Measurements from ENCODE around the gene OLIG1.

OLIG1 gene, protein sequence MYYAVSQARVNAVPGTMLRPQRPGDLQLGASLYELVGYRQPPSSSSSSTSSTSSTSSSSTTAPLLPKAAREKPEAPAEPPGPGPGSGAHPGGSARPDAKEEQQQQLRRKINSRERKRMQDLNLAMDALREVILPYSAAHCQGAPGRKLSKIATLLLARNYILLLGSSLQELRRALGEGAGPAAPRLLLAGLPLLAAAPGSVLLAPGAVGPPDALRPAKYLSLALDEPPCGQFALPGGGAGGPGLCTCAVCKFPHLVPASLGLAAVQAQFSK

DNA sequence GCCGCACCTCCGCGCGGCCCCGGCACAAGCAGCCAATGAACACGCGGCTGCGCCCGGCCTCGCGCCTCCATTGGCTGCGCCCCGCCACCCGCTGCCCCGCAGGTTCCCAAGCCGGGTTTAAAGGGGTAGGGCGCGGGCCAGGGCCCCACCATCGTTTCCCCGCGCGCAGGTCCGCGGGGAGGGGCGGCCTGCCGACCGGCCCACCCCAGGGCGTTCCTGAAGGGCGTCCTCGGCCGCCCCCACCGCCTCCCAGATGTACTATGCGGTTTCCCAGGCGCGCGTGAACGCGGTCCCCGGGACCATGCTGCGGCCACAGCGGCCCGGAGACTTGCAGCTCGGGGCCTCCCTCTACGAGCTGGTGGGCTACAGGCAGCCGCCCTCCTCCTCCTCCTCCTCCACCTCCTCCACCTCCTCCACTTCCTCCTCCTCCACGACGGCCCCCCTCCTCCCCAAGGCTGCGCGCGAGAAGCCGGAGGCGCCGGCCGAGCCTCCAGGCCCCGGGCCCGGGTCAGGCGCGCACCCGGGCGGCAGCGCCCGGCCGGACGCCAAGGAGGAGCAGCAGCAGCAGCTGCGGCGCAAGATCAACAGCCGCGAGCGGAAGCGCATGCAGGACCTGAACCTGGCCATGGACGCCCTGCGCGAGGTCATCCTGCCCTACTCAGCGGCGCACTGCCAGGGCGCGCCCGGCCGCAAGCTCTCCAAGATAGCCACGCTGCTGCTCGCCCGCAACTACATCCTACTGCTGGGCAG, at the start of gene OLIG1:
Gene OLIG1, plus strand, starts transcription at position 148 of the 750 bp plus-strand sequence. Its CDS starts 106 bp downstream, at position 254.
- DNase-seq: peak; percentile 16

DNA sequence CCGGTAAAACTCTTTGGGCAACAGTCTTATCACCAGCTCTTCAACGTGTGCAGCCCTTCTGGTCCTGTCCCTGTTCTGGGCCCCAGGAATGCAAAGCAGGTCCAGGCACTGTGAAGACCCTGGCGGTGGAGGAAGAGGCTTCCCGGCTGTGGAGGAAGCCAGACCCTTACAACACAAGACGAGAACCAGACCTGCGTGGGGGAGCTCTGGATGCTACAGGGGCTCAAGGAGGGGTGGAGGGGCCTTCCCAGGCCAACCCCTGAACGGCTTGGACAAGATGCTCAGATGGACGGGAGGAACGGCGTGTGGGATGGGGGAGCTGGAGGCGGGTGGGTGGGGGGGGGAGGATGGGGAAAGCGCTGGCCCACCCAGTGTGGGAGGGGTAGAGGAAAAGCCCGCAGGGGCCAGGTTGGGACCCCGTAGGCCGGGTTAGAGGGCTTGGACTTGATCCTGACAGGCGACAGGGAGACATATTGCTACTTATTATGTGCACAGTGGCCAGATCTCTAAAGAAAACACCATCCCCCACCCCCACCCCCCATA, 49.3 kb upstream of the OLIG1 start:
- DNase-seq: no peak

DNA sequence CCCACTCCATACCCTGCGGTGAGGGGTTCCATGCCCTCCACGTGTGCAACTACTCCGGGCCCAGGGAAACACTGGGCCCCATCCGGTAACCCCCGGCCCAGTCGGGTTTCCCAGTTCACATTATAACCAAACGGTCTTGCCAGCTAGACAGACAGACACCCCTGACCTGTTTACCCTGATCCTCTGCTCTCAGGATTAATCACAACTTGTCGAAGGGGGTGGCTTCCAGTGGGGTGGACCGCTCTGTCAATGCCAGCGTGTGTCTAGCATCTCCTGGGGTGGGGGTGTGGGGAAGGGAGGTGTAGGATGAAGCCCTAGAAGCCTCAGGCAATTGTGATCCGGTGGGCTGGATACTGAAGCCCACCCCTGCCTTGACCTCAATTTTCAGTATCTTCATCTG, 48.8 kb upstream of the OLIG1 start:
- DNase-seq: no peak

DNA sequence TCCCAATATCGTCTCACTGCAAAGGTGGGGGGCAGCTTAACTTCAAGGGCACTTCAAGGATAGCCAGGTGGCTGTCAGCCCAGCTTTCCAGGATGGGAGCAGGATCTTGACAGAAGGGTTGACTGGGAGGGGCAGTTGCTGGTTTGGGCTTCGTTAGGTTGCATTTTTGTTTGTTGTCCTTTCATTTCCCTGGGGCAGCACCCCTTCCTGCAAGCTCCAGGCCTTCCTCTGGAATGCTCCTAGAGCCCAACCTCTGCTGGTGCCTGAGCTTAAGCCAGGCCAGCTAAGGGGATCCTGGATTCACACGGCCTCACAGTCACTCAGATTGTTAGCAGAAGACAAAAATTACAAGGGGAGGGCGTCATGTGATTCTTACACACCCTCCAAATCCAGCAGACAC, 48.3 kb upstream of the OLIG1 start:
- DNase-seq: no peak

DNA sequence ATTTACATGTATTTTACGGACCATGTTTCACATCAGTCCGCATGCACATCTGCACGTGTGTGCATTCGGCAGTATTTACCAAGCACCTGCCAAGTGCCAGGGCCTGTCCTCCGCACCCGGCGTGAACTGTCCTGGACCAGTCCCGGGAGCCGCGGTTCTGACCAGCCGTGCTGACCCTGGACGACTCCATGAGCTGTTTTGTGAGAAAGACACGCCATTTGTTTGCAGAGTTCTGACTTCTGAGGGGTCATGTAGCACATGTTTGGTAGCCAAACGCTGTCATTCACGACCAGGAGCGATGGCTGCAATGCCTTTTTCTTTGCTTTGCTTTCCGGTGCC, 47.5 kb upstream of the OLIG1 start:
- no peak for DNase-seq

DNA sequence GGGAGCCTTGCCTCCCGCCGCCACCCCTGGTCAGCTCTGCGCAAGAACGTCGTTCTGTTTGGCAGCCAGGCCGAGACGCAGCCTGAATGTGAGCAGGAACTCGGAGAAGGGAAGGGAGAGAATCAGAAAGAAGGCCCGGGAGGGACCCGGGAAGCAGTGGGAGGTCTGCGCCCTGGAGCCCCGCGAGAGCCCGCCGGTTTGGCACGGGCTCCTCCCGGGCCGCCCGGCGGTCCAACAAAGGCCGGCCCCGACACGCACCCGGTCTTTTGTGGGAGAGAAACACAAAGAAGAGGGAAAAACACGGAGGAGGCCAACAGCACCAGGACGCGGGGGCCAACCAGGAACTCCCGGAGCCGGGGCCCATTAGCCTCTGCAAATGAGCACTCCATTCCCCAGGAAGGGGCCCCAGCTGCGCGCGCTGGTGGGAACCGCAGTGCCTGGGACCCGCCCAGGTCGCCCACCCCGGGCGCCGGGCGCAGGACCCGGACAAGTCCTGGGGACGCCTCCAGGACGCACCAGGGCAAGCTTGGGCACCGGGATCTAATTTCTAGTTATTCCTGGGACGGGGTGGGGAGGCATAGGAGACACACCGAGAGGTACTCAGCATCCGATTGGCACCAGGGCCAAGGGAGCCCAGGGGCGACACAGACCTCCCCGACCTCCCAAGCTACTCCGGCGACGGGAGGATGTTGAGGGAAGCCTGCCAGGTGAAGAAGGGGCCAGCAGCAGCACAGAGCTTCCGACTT, 46.9 kb upstream of the OLIG1 start:
- DNase-seq: no peak

DNA sequence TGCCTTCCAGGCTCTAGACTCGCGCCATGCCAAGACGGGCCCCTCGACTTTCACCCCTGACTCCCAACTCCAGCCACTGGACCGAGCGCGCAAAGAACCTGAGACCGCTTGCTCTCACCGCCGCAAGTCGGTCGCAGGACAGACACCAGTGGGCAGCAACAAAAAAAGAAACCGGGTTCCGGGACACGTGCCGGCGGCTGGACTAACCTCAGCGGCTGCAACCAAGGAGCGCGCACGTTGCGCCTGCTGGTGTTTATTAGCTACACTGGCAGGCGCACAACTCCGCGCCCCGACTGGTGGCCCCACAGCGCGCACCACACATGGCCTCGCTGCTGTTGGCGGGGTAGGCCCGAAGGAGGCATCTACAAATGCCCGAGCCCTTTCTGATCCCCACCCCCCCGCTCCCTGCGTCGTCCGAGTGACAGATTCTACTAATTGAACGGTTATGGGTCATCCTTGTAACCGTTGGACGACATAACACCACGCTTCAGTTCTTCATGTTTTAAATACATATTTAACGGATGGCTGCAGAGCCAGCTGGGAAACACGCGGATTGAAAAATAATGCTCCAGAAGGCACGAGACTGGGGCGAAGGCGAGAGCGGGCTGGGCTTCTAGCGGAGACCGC, 46.3 kb upstream of the OLIG1 start:
- DNase-seq: no peak

DNA sequence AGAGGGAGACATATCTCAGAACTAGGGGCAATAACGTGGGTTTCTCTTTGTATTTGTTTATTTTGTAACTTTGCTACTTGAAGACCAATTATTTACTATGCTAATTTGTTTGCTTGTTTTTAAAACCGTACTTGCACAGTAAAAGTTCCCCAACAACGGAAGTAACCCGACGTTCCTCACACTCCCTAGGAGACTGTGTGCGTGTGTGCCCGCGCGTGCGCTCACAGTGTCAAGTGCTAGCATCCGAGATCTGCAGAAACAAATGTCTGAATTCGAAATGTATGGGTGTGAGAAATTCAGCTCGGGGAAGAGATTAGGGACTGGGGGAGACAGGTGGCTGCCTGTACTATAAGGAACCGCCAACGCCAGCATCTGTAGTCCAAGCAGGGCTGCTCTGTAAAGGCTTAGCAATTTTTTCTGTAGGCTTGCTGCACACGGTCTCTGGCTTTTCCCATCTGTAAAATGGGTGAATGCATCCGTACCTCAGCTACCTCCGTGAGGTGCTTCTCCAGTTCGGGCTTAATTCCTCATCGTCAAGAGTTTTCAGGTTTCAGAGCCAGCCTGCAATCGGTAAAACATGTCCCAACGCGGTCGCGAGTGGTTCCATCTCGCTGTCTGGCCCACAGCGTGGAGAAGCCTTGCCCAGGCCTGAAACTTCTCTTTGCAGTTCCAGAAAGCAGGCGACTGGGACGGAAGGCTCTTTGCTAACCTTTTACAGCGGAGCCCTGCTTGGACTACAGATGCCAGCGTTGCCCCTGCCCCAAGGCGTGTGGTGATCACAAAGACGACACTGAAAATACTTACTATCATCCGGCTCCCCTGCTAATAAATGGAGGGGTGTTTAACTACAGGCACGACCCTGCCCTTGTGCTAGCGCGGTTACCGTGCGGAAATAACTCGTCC, 45.5 kb upstream of the OLIG1 start:
- DNase-seq: no peak

DNA sequence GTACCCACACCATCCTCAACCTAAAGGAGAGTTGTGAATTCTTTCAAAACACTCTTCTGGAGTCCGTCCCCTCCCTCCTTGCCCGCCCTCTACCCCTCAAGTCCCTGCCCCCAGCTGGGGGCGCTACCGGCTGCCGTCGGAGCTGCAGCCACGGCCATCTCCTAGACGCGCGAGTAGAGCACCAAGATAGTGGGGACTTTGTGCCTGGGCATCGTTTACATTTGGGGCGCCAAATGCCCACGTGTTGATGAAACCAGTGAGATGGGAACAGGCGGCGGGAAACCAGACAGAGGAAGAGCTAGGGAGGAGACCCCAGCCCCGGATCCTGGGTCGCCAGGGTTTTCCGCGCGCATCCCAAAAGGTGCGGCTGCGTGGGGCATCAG, 44.8 kb upstream of the OLIG1 start:
- no peak for DNase-seq

DNA sequence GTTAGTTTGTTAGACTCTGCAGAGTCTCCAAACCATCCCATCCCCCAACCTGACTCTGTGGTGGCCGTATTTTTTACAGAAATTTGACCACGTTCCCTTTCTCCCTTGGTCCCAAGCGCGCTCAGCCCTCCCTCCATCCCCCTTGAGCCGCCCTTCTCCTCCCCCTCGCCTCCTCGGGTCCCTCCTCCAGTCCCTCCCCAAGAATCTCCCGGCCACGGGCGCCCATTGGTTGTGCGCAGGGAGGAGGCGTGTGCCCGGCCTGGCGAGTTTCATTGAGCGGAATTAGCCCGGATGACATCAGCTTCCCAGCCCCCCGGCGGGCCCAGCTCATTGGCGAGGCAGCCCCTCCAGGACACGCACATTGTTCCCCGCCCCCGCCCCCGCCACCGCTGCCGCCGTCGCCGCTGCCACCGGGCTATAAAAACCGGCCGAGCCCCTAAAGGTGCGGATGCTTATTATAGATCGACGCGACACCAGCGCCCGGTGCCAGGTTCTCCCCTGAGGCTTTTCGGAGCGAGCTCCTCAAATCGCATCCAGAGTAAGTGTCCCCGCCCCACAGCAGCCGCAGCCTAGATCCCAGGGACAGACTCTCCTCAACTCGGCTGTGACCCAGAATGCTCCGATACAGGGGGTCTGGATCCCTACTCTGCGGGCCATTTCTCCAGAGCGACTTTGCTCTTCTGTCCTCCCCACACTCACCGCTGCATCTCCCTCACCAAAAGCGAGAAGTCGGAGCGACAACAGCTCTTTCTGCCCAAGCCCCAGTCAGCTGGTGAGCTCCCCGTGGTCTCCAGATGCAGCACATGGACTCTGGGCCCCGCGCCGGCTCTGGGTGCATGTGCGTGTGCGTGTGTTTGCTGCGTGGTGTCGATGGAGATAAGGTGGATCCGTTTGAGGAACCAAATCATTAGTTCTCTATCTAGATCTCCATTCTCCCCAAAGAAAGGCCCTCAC, 44.2 kb upstream of the OLIG1 start, which contains the start of gene OLIG2:
Gene OLIG2, plus strand, starts transcription at position 447 of the 954 bp plus-strand sequence. CDS start 928 bp downstream, outside the sequence.
- no peak for DNase-seq

DNA sequence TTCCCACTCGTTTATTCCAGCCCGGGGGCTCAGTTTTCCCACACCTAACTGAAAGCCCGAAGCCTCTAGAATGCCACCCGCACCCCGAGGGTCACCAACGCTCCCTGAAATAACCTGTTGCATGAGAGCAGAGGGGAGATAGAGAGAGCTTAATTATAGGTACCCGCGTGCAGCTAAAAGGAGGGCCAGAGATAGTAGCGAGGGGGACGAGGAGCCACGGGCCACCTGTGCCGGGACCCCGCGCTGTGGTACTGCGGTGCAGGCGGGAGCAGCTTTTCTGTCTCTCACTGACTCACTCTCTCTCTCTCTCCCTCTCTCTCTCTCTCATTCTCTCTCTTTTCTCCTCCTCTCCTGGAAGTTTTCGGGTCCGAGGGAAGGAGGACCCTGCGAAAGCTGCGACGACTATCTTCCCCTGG, 43.5 kb upstream of the OLIG1 start:
- no peak for DNase-seq

DNA sequence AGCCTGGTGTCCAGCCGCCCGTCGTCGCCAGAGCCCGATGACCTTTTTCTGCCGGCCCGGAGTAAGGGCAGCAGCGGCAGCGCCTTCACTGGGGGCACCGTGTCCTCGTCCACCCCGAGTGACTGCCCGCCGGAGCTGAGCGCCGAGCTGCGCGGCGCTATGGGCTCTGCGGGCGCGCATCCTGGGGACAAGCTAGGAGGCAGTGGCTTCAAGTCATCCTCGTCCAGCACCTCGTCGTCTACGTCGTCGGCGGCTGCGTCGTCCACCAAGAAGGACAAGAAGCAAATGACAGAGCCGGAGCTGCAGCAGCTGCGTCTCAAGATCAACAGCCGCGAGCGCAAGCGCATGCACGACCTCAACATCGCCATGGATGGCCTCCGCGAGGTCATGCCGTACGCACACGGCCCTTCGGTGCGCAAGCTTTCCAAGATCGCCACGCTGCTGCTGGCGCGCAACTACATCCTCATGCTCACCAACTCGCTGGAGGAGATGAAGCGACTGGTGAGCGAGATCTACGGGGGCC, 43.0 kb upstream of the OLIG1 start:
- no peak for DNase-seq

DNA sequence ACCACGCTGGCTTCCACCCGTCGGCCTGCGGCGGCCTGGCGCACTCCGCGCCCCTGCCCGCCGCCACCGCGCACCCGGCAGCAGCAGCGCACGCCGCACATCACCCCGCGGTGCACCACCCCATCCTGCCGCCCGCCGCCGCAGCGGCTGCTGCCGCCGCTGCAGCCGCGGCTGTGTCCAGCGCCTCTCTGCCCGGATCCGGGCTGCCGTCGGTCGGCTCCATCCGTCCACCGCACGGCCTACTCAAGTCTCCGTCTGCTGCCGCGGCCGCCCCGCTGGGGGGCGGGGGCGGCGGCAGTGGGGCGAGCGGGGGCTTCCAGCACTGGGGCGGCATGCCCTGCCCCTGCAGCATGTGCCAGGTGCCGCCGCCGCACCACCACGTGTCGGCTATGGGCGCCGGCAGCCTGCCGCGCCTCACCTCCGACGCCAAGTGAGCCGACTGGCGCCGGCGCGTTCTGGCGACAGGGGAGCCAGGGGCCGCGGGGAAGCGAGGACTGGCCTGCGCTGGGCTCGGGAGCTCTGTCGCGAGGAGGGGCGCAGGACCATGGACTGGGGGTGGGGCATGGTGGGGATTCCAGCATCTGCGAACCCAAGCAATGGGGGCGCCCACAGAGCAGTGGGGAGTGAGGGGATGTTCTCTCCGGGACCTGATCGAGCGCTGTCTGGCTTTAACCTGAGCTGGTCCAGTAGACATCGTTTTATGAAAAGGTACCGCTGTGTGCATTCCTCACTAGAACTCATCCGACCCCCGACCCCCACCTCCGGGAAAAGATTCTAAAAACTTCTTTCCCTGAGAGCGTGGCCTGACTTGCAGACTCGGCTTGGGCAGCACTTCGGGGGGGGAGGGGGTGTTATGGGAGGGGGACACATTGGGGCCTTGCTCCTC, 42.3 kb upstream of the OLIG1 start:
- DNase-seq: no peak

DNA sequence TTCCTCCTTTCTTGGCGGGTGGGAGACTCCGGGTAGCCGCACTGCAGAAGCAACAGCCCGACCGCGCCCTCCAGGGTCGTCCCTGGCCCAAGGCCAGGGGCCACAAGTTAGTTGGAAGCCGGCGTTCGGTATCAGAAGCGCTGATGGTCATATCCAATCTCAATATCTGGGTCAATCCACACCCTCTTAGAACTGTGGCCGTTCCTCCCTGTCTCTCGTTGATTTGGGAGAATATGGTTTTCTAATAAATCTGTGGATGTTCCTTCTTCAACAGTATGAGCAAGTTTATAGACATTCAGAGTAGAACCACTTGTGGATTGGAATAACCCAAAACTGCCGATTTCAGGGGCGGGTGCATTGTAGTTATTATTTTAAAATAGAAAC, 41.7 kb upstream of the OLIG1 start:
- DNase-seq: no peak

DNA sequence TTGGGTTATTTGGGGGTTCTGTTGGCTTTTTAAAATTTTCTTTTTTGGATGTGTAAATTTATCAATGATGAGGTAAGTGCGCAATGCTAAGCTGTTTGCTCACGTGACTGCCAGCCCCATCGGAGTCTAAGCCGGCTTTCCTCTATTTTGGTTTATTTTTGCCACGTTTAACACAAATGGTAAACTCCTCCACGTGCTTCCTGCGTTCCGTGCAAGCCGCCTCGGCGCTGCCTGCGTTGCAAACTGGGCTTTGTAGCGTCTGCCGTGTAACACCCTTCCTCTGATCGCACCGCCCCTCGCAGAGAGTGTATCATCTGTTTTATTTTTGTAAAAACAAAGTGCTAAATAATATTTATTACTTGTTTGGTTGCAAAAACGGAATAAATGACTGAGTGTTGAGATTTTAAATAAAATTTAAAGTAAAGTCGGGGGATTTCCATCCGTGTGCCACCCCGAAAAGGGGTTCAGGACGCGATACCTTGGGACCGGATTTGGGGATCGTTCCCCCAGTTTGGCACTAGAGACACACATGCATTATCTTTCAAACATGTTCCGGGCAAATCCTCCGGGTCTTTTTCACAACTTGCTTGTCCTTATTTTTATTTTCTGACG, 41.1 kb upstream of the OLIG1 start:
- no peak for DNase-seq

DNA sequence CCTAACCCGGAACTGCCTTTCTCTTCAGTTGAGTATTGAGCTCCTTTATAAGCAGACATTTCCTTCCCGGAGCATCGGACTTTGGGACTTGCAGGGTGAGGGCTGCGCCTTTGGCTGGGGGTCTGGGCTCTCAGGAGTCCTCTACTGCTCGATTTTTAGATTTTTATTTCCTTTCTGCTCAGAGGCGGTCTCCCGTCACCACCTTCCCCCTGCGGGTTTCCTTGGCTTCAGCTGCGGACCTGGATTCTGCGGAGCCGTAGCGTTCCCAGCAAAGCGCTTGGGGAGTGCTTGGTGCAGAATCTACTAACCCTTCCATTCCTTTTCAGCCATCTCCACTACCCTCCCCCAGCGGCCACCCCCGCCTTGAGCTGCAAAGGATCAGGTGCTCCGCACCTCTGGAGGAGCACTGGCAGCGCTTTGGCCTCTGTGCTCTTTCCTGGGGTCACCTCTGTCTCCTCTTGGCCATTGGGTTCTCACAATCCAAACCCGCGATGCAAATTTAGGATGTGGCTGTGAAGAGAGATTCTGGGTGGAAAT, 40.5 kb upstream of the OLIG1 start:
- no peak for DNase-seq

DNA sequence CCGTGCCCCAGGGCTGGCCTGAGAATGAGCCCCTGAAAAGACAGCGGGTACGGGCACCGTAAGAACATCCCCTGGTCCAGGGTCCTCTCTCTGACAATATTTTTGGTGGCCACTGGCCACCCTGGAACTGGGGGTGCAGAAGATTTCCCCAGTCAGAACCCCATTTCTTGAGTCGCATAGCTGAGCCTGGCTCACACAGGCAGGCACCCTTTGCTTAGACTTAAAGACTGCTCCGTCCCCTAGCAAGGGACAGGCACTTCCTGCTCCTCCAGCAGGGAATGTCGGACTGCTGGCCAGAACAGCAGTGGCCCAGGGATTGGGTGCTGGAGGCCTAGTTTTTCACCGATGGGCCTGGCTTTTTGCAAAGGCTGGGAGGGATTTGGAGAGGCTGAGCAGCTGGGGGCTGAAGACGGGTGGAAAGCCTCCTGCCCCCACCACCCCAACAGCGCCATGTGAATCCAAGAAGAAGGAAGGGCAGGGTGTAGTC, 39.9 kb upstream of the OLIG1 start:
- DNase-seq: no peak

DNA sequence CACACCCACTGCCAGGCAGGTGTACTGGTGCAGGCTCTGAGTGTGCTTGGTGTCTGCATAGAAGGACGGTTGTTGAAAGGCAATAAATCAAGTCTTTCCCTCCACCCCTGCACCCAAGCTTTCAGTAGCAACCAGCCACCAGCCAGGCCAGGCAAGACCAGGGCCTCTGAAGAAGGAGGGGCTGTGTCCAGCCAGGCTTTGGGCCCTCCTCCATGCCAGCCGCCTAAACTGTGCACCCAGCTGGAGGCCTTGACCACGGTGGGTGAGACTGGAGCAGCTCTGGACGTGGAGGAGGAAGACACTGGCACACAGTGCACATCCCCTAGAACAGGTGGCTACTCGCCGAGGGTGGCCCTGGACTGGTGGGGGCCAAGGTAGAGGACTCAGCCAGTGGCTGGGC, 39.3 kb upstream of the OLIG1 start:
- no peak for DNase-seq
